22Rv1 (cell line): Measurements from ENCODE around the gene ERG.

ENCODE experiments used
- H3K27ac ChIP-seq: fragments of 450-650 bp; 2 replicates; pipeline ENCODE4 v1.5.1; 2017
- ZFX ChIP-seq: fragments of 450-650 bp; IDR thresholded peaks from 2 replicates; pipeline ENCODE4 v1.6.1; 2017; ENCODE audit warnings: antibody characterized with exemption, borderline replicate concordance
- TF ChIP-seq, protein P1 (sequence below): fragments of 450-650 bp; IDR thresholded peaks from 2 replicates; pipeline ENCODE4 v1.5.1; 2017; ENCODE audit warnings: mild to moderate bottlenecking

Gene ERG

GRCh38 chr21:38404177-38404576 lies 94.1 kb downstream of the ERG start:
- no peak overlapping the region for H3K27ac ChIP-seq
- no peak for TF ChIP-seq ZFX
- TF ChIP-seq, protein P1, sequence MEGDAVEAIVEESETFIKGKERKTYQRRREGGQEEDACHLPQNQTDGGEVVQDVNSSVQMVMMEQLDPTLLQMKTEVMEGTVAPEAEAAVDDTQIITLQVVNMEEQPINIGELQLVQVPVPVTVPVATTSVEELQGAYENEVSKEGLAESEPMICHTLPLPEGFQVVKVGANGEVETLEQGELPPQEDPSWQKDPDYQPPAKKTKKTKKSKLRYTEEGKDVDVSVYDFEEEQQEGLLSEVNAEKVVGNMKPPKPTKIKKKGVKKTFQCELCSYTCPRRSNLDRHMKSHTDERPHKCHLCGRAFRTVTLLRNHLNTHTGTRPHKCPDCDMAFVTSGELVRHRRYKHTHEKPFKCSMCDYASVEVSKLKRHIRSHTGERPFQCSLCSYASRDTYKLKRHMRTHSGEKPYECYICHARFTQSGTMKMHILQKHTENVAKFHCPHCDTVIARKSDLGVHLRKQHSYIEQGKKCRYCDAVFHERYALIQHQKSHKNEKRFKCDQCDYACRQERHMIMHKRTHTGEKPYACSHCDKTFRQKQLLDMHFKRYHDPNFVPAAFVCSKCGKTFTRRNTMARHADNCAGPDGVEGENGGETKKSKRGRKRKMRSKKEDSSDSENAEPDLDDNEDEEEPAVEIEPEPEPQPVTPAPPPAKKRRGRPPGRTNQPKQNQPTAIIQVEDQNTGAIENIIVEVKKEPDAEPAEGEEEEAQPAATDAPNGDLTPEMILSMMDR: no peak

- TF ChIP-seq, protein P1: no peak
- TF ChIP-seq ZFX: no peak
- H3K27ac ChIP-seq: no peak overlapping the region
These were observed 95.5 kb downstream of the ERG start for GRCh38 chr21:38402795-38403194.

GRCh38 chr21:38402291-38402690 lies 96.0 kb downstream of the ERG start:
- no peak overlapping the region for H3K27ac ChIP-seq
- TF ChIP-seq, protein P1: no peak
- TF ChIP-seq ZFX: no peak

- H3K27ac ChIP-seq: no peak overlapping the region
- no peak for TF ChIP-seq ZFX
- TF ChIP-seq, protein P1: no peak
These were observed 96.9 kb downstream of the ERG start for GRCh38 chr21:38401191-38401926.

DNA sequence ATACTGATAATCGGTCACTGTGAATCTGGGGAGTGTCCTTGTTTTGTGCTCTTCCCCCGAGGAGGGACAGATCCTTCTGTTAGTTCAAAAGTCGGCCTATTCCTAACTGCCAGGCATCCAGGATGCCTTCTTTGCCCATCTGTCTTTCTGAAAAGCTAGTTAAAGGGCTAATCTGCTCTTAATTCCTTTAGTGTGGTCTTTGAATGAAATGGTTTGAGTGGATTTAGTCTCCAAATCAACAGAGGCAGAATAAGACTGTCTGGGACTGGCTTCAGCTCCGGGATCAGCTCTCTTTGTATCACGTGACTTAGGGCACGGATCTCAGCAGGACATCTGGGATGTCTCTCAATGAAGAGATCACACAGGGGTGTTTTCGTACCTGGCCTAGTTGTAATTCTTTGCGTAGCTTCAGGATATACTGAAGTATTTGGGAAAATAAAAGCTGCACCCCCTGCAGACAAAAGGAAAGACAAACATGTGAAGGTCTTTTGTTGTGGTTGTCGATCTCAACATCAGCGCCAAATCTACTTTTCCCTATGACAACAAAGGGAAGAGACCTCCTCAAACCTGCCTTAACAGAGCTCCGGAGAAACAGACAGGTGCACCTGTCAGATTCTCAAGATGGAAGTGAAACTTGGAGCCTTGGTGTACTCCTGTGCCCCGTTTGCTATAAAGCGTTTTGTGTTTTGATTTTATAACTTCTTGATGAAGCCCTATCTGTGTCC lies 97.9 kb downstream of the ERG start:
- no peak for TF ChIP-seq ZFX
- TF ChIP-seq, protein P1: no peak

GRCh38 chr21:38399103-38399502 lies 99.2 kb downstream of the ERG start:
- no peak overlapping the region for H3K27ac ChIP-seq
- no peak for TF ChIP-seq ZFX
- TF ChIP-seq, protein P1: no peak

More for the DNA sequence above, 97.9 kb downstream of the ERG start:
- H3K27ac ChIP-seq: no peak overlapping the region

GRCh38 chr21:38396325-38396724 lies 102.0 kb downstream of the ERG start:
- TF ChIP-seq, protein P1: no peak
- TF ChIP-seq ZFX: no peak

More at GRCh38 chr21:38396325-38396724, 102.0 kb downstream of the ERG start:
- H3K27ac ChIP-seq: no peak overlapping the region
